T-cell (primary cell): ENCODE measurements around the gene SLC27A2. TPM values are rescaled to one million over a fixed set of nuclear protein-coding genes. Genes with fewer than 3 reads are reported as not detected.
A peak's percentile ranks its signal among the peaks of the same experiment; 100 is the strongest.

Experiments used
- ATAC-seq, 4 experiments: fragments of 200-7000 bp in 3 of 4; fragments of 150-1000 bp in 1 of 4; cut with Tn5 transposase; replicated peaks in 1 of 4; 1 replicate in 3 of 4; 2 replicates in 1 of 4; pipeline ENCODE4 v1.10.0; 2021; ENCODE audit warnings: moderate library complexity in 3 of 4, mild to moderate bottlenecking in 2 of 4, moderate number of reproducible peaks in 1 of 4
- CTCF ChIA-PET, 2 donors: fragments of 300-600 bp; sonication (Branson Sonifier 250); formaldehyde crosslinking; loops; one replicate each; lab custom pipeline; 2022; ENCODE audit warnings: antibody characterized with exemption in 2 of 2; lab: Charles Lee
- POLR2A ChIA-PET, 2 donors: fragments of 300-600 bp; sonication (Branson Sonifier 250); formaldehyde crosslinking; loops; one replicate each; lab custom pipeline; 2022; ENCODE audit warnings: antibody characterized with exemption in 2 of 2; lab: Charles Lee
- DNase-seq, 35 experiments: peaks; one replicate each; pipeline versions ENCODE4 v3.0.0 to v3.0.0-alpha.2; 2013 to 2023
- H3K27ac ChIP-seq: one replicate; pipeline ENCODE4 v1.5.1; 2013; ENCODE audit warnings: low read length
- H3K27me3 ChIP-seq, 2 experiments: replicated peaks in 1 of 2; 1 replicate in 1 of 2; 2 replicates in 1 of 2; pipeline versions ENCODE4 v1.6.1 to v1.7.0; 2013; ENCODE audit warnings: low read length in 1 of 2, mixed read lengths in 1 of 2; ENCODE audit not compliant: control insufficient read depth in 2 of 2, insufficient read depth in 2 of 2; ENCODE audit errors: extremely low read depth in 1 of 2
- H3K36me3 ChIP-seq, 2 donors: 1 replicate in 1 of 2; 2 replicates in 1 of 2; pipeline versions ENCODE4 v1.6.1 to v1.7.0; 2013; ENCODE audit warnings: low read length in 1 of 2; ENCODE audit not compliant: control insufficient read depth in 2 of 2, insufficient read depth in 1 of 2; ENCODE audit errors: extremely low read depth in 1 of 2
- H3K4me1 ChIP-seq, 2 experiments: 1 replicate in 1 of 2; 2 replicates in 1 of 2; pipeline versions ENCODE4 v1.6.1 to v1.7.0; 2013; ENCODE audit warnings: low read length in 2 of 2, mixed read lengths in 1 of 2; ENCODE audit not compliant: insufficient read depth in 2 of 2, control insufficient read depth in 1 of 2; ENCODE audit errors: extremely low read depth in 1 of 2
- H3K4me3 ChIP-seq, 2 donors: 1 replicate in 1 of 2; 2 replicates in 1 of 2; pipeline versions ENCODE4 v1.5.1 to v1.7.0; 2013; ENCODE audit warnings: mild to moderate bottlenecking in 2 of 2, low read length in 1 of 2, moderate library complexity in 1 of 2; ENCODE audit not compliant: control insufficient read depth in 1 of 2; ENCODE audit errors: extremely low read depth in 1 of 2
- H3K9me3 ChIP-seq: 2 replicates; pipeline ENCODE4 v1.7.0; 2013
- H3K27ac Mint-ChIP-seq, 2 donors: one replicate each; pipeline ENCODE4 v1.8.0; 2020 to 2021; ENCODE audit warnings: mild to moderate bottlenecking in 2 of 2, mixed read lengths in 2 of 2
- H3K27me3 Mint-ChIP-seq, 2 donors: one replicate each; pipeline ENCODE4 v1.8.0; 2021 to 2022; ENCODE audit warnings: mixed read lengths in 2 of 2
- H3K36me3 Mint-ChIP-seq: one replicate; pipeline ENCODE4 v1.8.0; 2021; ENCODE audit warnings: mixed read lengths
- H3K4me1 Mint-ChIP-seq, 3 donors: one replicate each; pipeline ENCODE4 v1.8.0; 2020 to 2022; ENCODE audit warnings: mixed read lengths in 3 of 3, mild to moderate bottlenecking in 1 of 3
- H3K4me3 Mint-ChIP-seq, 3 donors: one replicate each; pipeline ENCODE4 v1.8.0; 2020 to 2022; ENCODE audit warnings: mild to moderate bottlenecking in 3 of 3, mixed read lengths in 3 of 3, moderate library complexity in 3 of 3
- H3K9me3 Mint-ChIP-seq, 3 donors: one replicate each; pipeline ENCODE4 v1.8.0; 2020 to 2022; ENCODE audit warnings: mixed read lengths in 3 of 3
- WGBS: methylation state at CpG from one replicate; pipeline ENCODE4 v1.1.5; 2013; ENCODE audit warnings: missing lambda C conversion rate; ENCODE audit not compliant: insufficient coverage; 5-methylcytosine and 5-hydroxymethylcytosine counted together
- total RNA-seq, 35 experiments: library from RNA in 6 of 35; stranded (reverse) in 6 of 35; fragments of 120-200 nt in 1 of 35; gene quantifications; one replicate each; pipeline versions ENCODE4 v1.2.1 to v1.2.4 and lab custom pipeline; 2013 to 2026

The SLC27A2 gene
- total RNA-seq, 5 donors from 2014 or later (not counting 1 experiment from before 2014, with no cell fraction given) = 0.56 to 1.1 (median 0.70) TPM

DNA sequence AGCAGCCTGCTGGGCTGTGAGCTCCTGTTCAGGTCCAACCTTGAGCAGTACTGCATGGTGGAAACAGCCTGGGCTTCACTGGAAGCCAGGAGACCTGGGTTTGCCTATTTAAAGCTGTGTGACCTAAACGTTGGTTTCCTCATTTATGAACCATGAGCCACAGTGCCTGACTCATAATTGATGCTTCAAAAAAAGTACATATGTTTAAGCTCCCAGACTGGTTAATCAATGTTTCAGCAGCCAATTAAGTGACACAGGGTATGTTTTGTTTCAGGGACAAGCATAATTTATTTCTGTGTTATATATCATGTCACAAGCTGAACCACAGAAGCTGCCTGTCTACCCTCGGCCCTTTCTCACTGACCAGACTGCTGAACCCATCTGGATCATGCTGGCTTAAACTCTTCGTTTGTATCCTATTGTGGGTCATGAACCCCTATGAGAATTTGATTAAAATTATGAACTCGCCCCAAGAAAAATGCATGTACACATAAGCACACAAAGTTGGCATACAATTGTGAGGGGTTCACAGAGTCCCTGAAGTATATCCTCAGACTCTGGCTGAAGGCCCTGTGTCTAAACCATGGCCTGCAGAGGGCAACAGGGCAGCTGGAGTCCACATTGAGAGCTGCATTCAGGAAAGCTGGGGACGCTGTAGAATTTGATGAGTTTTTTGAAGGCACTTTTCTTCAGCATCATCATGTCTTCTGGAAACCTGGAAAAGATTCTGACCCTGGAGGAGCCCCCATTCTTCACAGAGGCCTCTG is 59.9 kb downstream of the SLC27A2 start:
- H3K9me3 Mint-ChIP-seq = peaks cover 0 to 3% (median 0%) of the 10 kb centered on the region in 3 donors
- peaks cover 0 to 1% (median 0%) of the 10 kb centered on the region in 3 donors for H3K4me1 Mint-ChIP-seq
- H3K27me3 ChIP-seq = no peaks in the 10 kb centered on the region
- no peaks in the 10 kb centered on the region for H3K4me1 ChIP-seq
- H3K27me3 Mint-ChIP-seq = no peaks in the 10 kb centered on the region
- no peaks in the 10 kb centered on the region for H3K9me3 ChIP-seq
- WGBS = 17% methylated on average over 1 of the region's 5 CpGs
- ChIA-PET CTCF (no interaction called here), POLR2A (no interaction called here)
- ATAC-seq (no peak), DNase-seq (no peak)
- H3K4me3 ChIP-seq = no peak overlapping the region
- H3K4me3 Mint-ChIP-seq = no peak overlapping the region
- H3K36me3 ChIP-seq = no peaks in the 10 kb centered on the region
- H3K36me3 Mint-ChIP-seq = no peaks in the 10 kb centered on the region
- H3K27ac Mint-ChIP-seq = no peak overlapping the region
- H3K27ac ChIP-seq = no peak overlapping the region

DNA sequence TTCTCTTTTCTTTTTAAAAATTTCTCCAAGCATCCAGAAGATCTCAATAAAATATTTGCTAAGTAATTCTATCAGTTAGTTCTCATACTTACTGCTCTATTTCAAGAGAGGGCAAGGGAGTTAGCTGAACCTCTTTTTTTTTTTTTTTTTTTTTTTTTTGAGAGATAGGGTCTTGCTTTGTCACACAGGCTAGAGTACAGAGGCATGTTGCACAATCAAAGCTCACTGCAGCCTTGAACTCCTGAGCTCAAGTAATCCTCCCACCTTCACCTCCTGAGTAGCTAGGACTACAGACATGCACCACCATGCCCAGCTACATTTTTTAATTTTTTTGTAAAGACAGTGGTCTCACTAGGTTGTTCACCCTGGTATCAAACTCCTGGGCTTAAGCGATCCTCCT is 62.2 kb downstream of the SLC27A2 start:
- Histone ChIP-seq H3K36me3 (no peaks in the 10 kb centered on the region), H3K4me3 (no peak overlapping the region), H3K4me1 (peaks cover 2 to 18% of the 10 kb centered on the region in 2 experiments), H3K9me3 (no peaks in the 10 kb centered on the region), H3K27ac (no peak overlapping the region), H3K27me3 (no peaks in the 10 kb centered on the region)
- ATAC-seq = no peak
- ChIA-PET CTCF (interaction anchor here in 1 of 2 donors (0.6 kb wide), 1 partner anchor 47 kb away, joined by 5 read pairs; no protein-coding TSS in a partner anchor), POLR2A (no interaction called here)
- 100% methylated on average over 1 of the region's 1 CpG for WGBS
- DNase-seq = no peak
- Mint-ChIP-seq H3K4me1 (peaks cover 0 to 19% (median 18%) of the 10 kb centered on the region in 3 donors), H3K4me3 (no peak overlapping the region), H3K27me3 (no peaks in the 10 kb centered on the region), H3K36me3 (no peaks in the 10 kb centered on the region), H3K9me3 (peaks cover 0 to 3% (median 0%) of the 10 kb centered on the region in 3 donors), H3K27ac (no peak overlapping the region)

- Histone ChIP-seq H3K4me3 (no peak overlapping the region), H3K36me3 (no peaks in the 10 kb centered on the region), H3K4me1 (peaks cover 2 to 18% of the 10 kb centered on the region in 2 experiments), H3K27me3 (no peaks in the 10 kb centered on the region), H3K9me3 (no peaks in the 10 kb centered on the region), H3K27ac (no peak overlapping the region)
- ChIA-PET CTCF (no interaction called here), POLR2A (no interaction called here)
- ATAC-seq (no peak), DNase-seq (no peak)
- 100% methylated on average over 1 of the region's 2 CpGs for WGBS
- Mint-ChIP-seq H3K36me3 (no peaks in the 10 kb centered on the region), H3K4me3 (no peak overlapping the region), H3K27me3 (no peaks in the 10 kb centered on the region), H3K4me1 (peaks cover 0 to 22% (median 18%) of the 10 kb centered on the region in 3 donors), H3K9me3 (peaks cover 0 to 3% (median 0%) of the 10 kb centered on the region in 3 donors), H3K27ac (no peak overlapping the region)
These were observed 63.1 kb downstream of the SLC27A2 start for GRCh38 chr15:50244959-50245624.

- Mint-ChIP-seq H3K36me3 (no peaks in the 10 kb centered on the region), H3K9me3 (peaks cover 0 to 3% (median 0%) of the 10 kb centered on the region in 3 donors), H3K27me3 (no peaks in the 10 kb centered on the region), H3K4me3 (no peak overlapping the region), H3K27ac (no peak overlapping the region), H3K4me1 (peaks cover 0 to 22% (median 18%) of the 10 kb centered on the region in 3 donors)
- no peak overlapping the region for H3K4me3 ChIP-seq
- no peaks in the 10 kb centered on the region for H3K9me3 ChIP-seq
- CTCF ChIA-PET = interaction anchor here in 1 of 2 donors (1.0 kb wide), 1 partner anchor 1283 kb away, joined by 3 read pairs; the partner anchor contains the start of gene SHC4
- H3K27me3 ChIP-seq = no peaks in the 10 kb centered on the region
- POLR2A ChIA-PET = no interaction called here
- H3K4me1 ChIP-seq = peaks cover 2 to 18% of the 10 kb centered on the region in 2 experiments
- DNase-seq = no peak
- ATAC-seq = no peak
- WGBS = 90% methylated on average over 1 of the region's 2 CpGs
- H3K27ac ChIP-seq = no peak overlapping the region
- no peaks in the 10 kb centered on the region for H3K36me3 ChIP-seq
These were observed 64.6 kb downstream of the SLC27A2 start for GRCh38 chr15:50246631-50247030.

DNA sequence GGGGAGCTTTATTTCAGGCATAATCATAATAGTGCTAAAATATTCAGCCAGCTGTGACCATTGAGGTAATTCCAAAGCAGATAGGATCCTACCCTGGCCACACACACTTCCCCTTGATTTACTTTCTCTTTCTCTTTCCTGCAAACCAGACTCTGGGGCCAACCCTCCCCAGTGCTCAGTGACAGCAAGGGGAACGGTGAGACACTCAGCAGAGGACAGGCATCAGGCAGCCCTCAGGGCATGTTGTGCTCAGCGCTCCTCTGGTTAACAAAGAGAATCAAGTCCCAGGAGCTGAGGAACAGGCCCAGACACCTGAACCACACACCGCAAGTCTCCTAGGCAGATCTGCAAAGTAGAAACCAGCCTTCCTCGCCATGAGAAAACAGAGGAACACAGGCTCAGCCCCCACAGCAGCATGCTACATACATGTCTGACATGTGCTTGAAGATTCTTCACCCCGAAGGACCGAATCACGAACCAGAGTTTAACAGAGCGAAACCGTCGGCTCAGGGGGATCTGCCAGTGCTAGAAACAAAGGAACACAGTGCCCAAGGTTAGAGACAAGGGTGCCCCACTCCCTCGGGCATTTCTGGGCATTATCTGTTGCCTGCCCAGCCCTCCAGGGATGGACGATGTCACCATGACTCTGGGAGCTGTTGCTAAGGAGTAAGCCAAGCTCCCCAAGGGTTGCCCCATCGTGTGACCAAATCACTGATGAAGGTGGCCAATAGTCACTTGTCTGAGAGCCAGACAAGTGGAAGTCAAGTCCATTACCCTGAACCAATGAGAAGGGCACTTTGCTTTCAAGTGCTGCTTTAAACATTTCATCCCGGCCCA is 66.0 kb downstream of the SLC27A2 start:
- Mint-ChIP-seq H3K4me3 (peak overlapping the region in 2 of 3 donors; percentile 60 to 80), H3K27ac (peak overlapping the region in 1 of 2 donors; percentile 89), H3K9me3 (peaks cover 0 to 3% (median 0%) of the 10 kb centered on the region in 3 donors), H3K4me1 (peaks cover 0 to 22% (median 18%) of the 10 kb centered on the region in 3 donors), H3K36me3 (no peaks in the 10 kb centered on the region), H3K27me3 (no peaks in the 10 kb centered on the region)
- DNase-seq = peak in 27 of 35 experiments; percentile 21 to 70 (median 41)
- Histone ChIP-seq H3K9me3 (no peaks in the 10 kb centered on the region), H3K36me3 (no peaks in the 10 kb centered on the region), H3K27me3 (no peaks in the 10 kb centered on the region), H3K27ac (peak overlapping the region; percentile 11), H3K4me3 (peak overlapping the region in 1 of 2 donors; percentile 40), H3K4me1 (peaks cover 2 to 18% of the 10 kb centered on the region in 2 experiments)
- 77% methylated on average over 13 of the region's 14 CpGs for WGBS
- peak in 3 of 4 experiments; percentile 82 to 98 (median 87) for ATAC-seq
- POLR2A ChIA-PET = no interaction called here
- CTCF ChIA-PET = no interaction called here
